ENCODE measurements around the gene CACNA1A.

CACNA1A gene

GRCh38 chr19:13284929-13285928 is 221.1 kb downstream of the CACNA1A start:
- in situ Hi-C loops (cut with HindIII; ENCODE audit: low pct_ligation_motif_present, low sequenced_read_pairs), result loop anchor here (25.0 kb wide), 1 partner anchor 427 kb away; no protein-coding TSS in a partner anchor

GRCh38 chr19:13283871-13284270 is 222.4 kb downstream of the CACNA1A start:
- no peaks in the 10 kb centered on the region for H3K27me3 ChIP-seq (replicated peaks)
- TF ChIP-seq CTCF (IDR thresholded peaks at IDR 0.05; ENCODE audit: low read depth, low read length, missing control alignments), result no peak
- H3K27ac ChIP-seq, result no peak overlapping the region
- no peaks in the 10 kb centered on the region for H3K36me3 ChIP-seq (replicated peaks)
- H3K4me3 ChIP-seq (ENCODE audit: low read depth, low read length), result no peak overlapping the region
- in situ Hi-C loops (cut with HindIII; ENCODE audit: low pct_ligation_motif_present, low sequenced_read_pairs), result loop anchor here (25.0 kb wide), 1 partner anchor 428 kb away; no protein-coding TSS in a partner anchor
- no peak for DNase-seq

More at GRCh38 chr19:13284929-13285928, 221.1 kb downstream of the CACNA1A start:
- Histone ChIP-seq H3K4me3 (ENCODE audit: low read depth, low read length) (no peak overlapping the region), H3K27me3 (replicated peaks) (no peaks in the 10 kb centered on the region), H3K36me3 (replicated peaks) (no peaks in the 10 kb centered on the region), H3K27ac (no peak overlapping the region)
- no peak for DNase-seq
- TF ChIP-seq CTCF (IDR thresholded peaks at IDR 0.05; ENCODE audit: low read depth, low read length, missing control alignments), result no peak

GRCh38 chr19:13282486-13283065 is 223.7 kb downstream of the CACNA1A start:
- in situ Hi-C loops (cut with HindIII; ENCODE audit: low pct_ligation_motif_present, low sequenced_read_pairs), result loop anchor here (25.0 kb wide), 1 partner anchor 430 kb away; no protein-coding TSS in a partner anchor
- H3K36me3 ChIP-seq (replicated peaks), result no peaks in the 10 kb centered on the region
- H3K4me3 ChIP-seq (ENCODE audit: low read depth, low read length), result no peak overlapping the region
- no peaks in the 10 kb centered on the region for H3K27me3 ChIP-seq (replicated peaks)
- TF ChIP-seq CTCF (IDR thresholded peaks at IDR 0.05; ENCODE audit: low read depth, low read length, missing control alignments), result no peak
- no peak for DNase-seq
- H3K27ac ChIP-seq, result no peak overlapping the region

GRCh38 chr19:13281567-13282291 is 224.6 kb downstream of the CACNA1A start:
- no peaks in the 10 kb centered on the region for H3K36me3 ChIP-seq (replicated peaks)
- no peaks in the 10 kb centered on the region for H3K27me3 ChIP-seq (replicated peaks)
- DNase-seq, result no peak
- no peak overlapping the region for H3K4me3 ChIP-seq (ENCODE audit: low read depth, low read length)
- H3K27ac ChIP-seq, result no peak overlapping the region
- TF ChIP-seq CTCF (IDR thresholded peaks at IDR 0.05; ENCODE audit: low read depth, low read length, missing control alignments), result no peak
- in situ Hi-C loops (cut with HindIII; ENCODE audit: low pct_ligation_motif_present, low sequenced_read_pairs), result loop anchor here (25.0 kb wide), 1 partner anchor 431 kb away; no protein-coding TSS in a partner anchor

- Histone ChIP-seq H3K27ac (no peak overlapping the region), H3K4me3 (ENCODE audit: low read depth, low read length) (no peak overlapping the region), H3K36me3 (replicated peaks) (no peaks in the 10 kb centered on the region), H3K27me3 (replicated peaks) (no peaks in the 10 kb centered on the region)
- TF ChIP-seq CTCF (IDR thresholded peaks at IDR 0.05; ENCODE audit: low read depth, low read length, missing control alignments), result peak; percentile 63
- in situ Hi-C loops (cut with HindIII; ENCODE audit: low pct_ligation_motif_present, low sequenced_read_pairs), result loop anchor here (25.0 kb wide), 1 partner anchor 435 kb away; no protein-coding TSS in a partner anchor
- peak; percentile 75 for DNase-seq
Observed at GRCh38 chr19:13277104-13277809, 229.0 kb downstream of the CACNA1A start.

Measured in brain microvascular endothelial cell (primary cell).